Fibroblast of skin of right quadriceps (primary cell): Measurements from ENCODE around the gene CNOT6L.
"Not testable (repeated sequence)": the region's sequence is repeated elsewhere in the genome, so short reads cannot be mapped to it uniquely, and the experiment has no call there.

ENCODE experiments used
- DNase-seq: peaks from one replicate; pipeline ENCODE4 v3.0.0-alpha.2; 2013

Gene CNOT6L

DNA sequence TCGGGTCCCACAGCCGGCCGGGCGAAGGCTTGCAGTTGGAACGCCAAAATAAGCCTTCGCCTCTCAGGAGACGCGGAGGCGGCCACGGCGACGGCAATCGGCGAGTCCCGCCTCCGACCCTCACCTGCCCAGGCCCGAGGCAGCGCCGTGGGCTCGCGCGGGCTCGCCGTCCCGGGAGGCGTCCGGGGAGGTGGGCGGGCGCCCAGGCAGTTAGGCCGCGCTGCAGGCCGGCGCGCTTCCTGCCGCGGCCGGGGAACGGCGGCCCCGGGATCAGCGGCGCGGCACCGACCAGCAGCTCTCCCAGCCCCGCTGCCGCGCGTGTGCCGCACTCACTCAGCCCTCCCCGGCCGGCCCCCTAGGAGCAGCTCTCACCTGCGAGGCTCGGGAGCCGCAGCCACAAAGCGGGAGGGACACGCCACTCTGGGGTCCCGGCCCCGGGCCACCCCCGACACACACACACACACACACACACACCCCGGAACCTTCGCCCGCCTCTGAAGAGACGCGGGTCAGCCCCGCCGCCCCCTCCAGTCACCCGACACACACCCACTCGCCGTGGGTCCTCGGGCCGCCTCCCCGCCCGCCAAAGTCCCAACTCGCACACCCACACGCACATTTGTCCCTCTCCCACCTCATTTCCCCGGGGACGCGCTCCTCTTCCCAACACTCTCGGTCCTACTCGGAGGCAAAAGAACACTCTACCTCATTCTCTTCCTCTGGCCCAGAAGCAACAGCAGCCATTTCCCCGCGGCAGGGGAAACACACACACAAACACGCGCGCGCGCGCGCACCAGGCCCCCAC is at the start of gene CNOT6L:
TSS of gene CNOT6L (minus strand) at position 767 of the 802 bp plus-strand sequence. CDS start at position 707, 60 bp downstream.
- peak; percentile 67 for DNase-seq

DNA sequence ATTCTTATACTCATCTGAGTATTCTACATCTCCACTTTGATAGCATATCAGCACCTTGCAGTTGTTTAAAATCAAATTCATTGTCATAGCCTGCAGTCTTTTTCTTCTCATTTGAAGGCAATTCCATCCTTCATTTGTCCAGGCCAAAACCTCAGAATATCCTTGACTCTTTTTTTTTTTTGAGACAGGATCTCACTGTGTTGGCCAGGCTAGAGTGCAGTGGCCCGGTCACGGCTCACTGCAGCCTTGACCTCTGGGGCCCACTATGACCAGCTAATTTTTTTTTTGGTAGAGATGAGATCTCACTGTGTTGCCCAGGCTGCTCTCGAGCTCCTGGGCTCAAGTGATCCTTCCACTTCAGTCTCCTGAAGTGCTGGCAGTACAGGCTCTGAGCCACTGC is 46.1 kb upstream of the CNOT6L start:
- no peak for DNase-seq

DNA sequence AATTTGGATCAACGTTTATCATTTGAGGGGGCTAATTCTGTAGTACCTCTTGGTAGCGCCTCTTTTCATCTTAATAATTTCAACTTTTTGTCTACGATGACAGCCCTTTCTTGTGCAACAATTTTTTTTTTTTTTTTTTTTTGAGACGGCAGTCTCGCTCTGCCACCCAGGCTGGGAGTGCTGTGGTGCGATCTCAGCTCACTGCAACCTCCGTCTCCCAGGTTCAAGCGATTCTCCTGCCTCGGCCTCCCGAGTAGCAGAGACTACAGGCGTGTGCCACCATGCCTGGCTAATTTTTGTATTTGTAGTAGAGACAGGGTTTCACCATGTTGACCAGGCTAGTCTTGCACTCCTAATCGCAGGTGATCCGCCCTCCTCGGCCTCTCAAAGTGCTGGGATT is 44.2 kb upstream of the CNOT6L start:
- DNase-seq = not testable (repeated sequence)

DNA sequence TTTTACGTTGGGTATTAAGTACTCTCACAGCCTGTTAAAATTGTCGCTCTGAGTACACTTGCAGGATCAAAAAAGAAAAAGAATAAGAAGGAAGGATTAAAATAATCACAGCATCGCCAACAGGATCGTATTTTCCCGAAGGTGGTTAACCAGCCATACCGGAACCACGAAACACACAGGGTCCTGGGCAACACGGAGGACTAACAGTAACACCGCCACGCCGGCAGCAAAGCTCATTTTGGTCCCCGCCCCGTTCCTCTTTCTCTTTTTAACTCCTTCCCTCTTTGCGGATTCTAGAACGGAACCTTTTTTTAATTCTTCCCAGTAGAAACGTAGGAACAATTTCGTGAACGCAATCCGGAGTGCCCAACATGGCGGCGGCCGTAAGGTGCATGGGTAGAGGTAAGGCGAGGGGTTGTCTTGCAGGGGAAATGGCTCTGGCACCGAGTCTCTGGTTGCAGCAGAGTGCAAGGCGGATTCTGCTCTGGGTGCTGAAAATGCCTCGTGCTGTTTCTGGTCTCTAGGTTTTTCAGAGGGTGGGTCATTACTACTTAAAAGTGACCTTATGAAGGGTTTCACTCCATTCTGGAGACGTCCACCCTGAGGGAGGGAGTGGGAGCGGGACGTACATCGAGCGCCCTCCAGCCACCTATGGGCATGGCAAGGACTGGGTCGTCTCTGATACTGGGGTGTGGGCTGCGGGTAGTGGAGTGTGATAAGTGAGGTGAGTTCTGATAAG is 43.5 kb upstream of the CNOT6L start, which contains the start of gene MRPL1:
TSS of gene MRPL1 (plus strand) at position 353 of the 739 bp plus-strand sequence. CDS start at position 372, 19 bp downstream.
- DNase-seq = peak; percentile 96

DNA sequence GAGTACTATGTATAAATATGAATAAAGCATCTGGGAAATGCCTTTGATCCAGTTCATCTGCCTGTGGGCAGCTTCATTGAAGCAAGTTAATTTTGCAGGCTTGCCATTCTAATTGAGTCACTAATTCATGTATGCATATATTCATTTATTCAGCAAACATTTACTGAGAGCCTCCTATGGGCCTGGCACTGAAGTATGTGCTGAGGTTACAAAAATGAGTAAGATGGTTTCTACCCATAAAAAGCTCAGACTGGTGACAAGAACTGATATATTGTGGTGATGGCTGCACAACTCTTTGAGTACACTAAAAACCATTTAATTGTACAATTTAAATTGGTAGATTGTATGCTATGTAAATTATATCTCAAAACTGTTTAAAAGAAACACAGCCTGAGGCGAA is 42.3 kb upstream of the CNOT6L start:
- no peak for DNase-seq

DNA sequence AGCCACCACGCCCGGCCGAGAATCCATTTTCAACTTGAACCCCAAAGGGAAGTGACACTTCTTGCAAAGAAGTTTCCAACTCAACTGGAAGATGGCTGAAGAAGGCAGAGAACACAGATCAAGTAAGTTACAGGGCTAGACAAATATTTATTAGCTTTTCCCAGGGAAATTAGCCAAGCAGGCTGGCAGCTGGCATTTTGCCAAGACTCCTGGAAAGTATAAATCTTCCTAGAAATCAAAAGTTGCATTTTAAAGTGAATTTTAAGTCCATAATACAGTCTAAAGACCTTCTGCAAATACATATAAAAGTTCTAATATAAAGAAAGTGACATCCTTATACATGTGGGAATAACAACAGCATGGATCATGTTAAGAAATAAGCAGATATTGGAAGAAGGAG is 40.1 kb upstream of the CNOT6L start:
- DNase-seq = no peak

DNA sequence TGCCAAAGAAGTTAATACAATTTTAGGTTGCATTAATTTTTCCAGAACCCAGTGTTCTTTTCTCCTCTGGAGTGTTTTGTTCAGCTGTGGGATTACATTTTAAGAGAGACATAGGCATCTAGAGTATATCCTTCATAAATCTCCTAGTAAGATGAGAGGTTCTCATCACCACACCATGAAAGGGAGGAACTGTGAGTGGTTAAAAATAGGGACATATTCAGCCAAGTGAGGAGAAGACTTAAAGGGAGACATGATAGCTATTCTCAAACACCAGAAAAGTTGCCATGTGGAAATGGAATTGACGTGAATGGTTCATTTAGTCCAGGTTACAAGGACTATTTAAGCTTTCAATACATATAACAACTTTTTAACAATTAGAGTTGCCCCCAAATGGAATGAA is 37.0 kb upstream of the CNOT6L start:
- DNase-seq = no peak

DNA sequence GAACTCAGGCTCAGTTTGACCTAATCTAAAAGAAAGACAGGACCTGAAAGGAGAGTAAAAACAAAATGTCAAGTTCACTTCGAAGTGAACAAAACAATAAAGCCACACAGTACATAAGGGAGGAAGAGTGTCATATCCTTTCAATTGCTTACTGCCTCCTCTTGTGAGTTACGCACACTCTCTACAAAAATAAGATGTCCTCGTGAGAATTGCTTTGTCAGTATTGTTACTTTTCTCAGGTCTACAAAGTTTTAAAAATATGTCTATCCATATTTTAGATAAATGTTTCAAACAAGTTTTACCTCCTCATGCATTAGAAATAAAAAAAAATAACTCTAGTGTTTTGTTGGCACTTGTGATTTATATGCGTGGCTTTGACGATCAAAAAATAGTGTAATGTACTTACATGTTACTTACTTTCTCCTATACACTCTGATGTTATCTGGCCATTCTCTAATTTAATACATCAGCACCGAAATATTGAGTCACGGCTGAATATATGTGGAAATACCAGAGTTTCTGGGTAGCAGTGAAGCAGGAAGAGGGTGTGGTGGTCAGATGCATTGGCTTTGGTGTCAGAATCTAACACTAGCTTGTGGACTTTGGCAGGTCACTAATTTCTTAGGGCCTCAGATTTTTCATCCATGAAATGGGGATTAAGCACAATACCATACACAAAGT is 35.4 kb upstream of the CNOT6L start:
- DNase-seq = no peak

DNA sequence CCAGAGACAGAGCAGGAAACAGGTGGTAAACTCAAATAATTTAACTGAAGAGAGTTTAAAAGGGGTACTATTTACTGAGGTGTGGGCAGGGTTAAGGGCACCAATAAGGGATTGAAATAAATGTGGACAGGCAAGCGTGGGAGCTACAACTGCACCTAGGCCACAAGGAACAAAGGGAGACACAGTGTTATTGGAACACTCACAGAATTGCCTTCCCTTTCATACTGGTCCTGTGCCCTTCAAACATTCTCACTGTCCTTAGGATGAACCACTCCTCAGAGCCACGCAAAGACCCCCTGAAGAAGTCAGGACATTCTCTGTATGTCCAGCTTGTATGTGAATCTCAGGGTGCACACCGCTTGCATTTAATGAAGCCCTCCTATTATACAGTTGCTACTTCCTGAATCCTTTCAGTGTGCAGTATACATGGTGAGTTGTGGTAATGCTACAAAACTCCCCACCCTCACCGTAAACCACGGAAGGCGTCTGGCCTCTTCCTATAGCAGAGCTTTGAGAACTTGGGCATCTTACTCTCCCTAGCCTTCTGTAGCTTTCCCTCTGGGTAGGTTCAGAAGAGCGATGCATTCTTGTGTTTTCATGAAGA is 33.8 kb upstream of the CNOT6L start:
- DNase-seq = no peak

DNA sequence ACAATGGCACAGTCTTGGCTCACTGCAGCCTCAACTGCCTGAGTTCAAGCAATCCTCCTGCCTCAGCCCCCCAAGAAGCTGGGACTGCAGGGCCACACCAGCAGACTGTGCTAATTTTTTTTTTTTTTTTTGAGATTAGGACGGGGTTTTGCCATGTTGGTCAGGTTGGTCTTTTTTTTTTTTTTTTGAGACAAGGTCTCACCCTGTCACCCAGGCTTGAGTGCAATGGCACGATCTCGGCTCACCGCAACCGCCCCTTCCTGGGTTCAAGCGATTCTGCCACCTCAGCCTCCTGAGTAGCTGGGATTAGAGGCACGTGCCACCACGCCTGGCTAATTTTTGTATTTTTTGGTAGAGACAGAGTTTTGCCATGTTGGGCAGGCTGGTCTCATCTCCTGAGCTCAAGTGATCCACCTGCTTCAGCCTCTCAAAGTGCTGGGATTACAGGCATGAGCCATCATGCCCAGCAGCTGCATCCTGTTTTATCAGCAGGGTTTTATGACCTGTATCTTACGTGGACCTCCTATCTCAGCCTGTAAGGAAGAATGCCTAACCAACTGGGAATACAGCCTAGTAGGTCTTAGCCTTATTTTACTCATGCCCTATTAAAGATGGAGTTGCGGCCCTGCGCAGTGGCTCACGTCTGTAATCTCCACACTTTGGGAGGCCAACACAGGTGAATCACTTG is 30.3 kb upstream of the CNOT6L start:
- no peak for DNase-seq

DNA sequence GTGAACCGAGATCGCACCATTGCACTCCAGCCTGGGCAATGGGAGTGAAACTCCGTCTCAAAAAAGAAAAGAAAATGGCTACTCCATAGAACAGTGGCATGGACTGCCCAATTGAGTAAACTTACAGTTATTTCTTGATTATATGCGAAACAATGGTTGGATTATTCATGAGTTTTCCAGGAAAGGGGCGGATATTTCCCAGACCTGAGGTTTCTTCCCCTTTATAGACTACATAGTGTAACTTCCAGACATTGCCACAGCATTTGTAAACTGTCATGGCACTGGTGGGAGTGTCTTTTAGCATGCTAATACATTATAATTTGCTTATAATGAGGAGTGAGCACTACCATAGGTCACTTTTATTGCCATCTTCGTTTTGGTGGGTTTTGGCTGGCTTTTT is 29.3 kb upstream of the CNOT6L start:
- no peak for DNase-seq

DNA sequence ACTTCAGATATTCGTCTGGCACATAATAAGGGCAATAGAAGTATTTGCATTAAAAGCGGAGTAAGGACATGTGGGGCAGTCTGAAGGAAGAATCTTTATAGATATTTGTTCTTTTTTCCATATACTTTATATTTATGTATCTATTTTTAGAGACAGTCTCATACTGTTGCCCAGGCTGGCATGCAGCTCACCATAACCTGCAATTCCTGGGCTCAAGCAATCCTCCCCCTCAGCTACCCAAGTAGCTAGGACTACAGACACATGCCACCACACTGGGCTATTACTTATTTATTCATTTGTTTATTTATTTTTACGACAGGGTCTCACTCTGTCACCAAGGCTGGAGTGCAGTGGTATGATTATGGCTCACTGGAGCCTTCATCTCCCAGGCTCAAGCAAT is 26.8 kb upstream of the CNOT6L start:
- DNase-seq = no peak

DNA sequence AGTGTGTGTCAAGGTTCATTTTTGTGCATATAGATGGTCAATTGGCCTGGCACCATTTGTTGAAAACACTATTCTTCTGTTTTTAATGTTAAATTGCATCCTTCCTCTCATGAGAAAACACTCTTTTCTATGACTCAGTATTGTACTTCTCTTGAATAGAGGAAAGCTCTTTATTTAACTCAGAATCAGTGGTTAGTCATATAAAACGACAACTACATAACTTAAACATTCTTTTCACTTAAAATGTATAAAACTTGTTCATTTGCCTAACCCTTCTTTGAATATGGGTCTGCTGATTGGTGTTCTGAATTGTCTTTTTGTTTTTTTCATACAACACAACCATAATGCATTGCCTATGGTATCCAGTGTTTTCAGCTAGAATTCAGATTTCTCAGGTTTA is 26.2 kb upstream of the CNOT6L start:
- DNase-seq = no peak

DNA sequence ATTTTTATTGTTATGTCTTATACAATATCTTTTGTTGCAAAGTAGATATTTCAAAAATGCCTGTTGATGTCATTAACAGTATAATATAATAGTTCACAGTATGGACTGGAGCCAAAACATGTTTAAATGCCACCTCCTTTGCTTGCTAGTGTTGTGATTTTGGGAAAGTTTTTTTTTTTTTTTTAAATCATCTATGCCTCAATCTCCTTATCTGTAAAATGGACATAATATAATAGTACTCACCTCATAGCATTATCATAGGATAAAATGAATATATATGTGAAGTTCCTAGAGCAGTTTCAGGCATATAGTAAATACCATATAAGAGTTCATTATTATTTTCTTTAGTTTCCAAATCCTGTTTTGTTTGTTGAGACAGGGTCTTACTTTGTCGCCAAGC is 25.2 kb upstream of the CNOT6L start:
- DNase-seq = no peak

DNA sequence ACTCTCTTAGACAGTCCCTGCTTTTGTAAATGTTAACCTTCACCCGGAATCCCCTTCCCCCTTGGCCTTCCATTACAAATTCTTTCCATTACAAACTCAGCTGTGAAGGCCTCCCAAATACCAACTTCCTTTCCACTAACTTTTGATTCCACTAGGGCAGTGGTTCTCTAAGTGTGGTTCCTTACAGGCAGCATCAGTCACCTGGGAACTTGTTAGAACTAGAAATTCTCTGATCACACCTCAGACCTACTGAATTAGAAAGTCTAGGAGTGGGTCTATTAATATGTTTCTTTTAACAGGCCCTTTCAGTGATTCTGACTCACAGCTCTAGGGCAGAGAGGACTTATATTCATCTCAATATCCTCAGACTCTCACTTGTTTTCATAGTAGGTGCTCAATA is 24.5 kb upstream of the CNOT6L start:
- no peak for DNase-seq

DNA sequence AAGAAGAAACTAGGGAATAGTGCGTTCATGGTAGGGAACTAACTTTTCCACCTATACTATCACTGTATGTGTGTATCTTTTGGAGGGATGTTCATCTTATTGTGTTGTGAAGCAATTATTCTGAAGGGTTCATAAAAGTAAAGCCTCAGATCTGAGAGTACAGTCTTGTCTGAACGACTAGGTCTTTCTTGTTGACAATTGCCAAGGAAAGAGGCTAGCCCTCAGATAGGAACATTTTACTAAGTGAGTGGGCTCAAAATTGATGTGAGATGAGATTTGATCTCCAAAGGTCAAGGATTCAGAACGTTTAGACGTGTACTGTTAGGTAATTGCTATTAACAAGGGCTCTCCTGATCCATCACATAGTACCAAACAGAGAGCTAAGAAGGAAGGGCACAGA is 15.2 kb upstream of the CNOT6L start:
- DNase-seq = no peak

DNA sequence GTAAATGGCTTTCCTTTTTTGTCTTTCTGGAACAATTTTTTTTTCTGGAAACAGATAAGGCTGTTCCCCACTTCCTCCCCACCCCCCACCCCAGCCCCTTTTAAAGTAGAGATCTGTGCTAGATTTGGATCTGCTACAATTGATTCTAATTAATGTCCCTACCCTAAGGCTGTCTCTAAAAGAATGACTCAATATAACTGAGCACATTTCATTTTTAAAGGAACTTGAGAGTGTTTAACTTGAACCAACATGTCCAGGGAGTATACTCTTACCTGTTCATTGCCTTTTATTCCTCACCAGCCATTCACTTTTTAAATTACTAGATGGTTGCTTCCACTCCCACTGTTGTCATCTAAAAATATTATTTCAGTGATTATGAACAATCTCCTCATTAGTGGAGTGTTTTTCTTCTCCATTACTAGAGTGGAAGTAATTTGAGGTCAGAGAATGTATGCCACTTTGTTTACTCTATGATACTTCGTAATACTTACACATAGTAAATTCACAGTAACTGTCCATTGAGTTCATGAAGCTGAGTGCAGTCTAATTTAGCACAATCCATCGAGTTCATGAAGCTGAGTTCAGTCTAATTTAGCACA is 14.1 kb upstream of the CNOT6L start:
- no peak for DNase-seq

DNA sequence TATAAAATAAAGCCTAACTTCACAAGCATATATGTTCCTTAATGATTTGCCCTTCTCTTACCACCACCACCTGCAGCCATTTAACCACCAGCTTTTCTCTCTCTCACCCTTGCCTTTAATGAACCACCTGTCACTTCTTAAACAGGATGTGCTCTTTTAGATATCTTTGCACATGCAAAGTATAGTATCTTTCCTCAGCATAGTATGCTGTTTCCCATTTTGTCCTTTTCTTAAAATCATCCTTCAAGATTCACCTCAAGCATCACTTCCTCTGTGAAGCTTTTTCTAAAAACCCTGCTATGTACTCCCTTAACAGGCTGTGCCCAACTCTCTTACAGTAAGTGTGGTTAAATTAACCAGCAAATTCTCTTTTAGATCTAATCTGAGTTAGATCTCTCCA is 8.2 kb upstream of the CNOT6L start:
- DNase-seq = no peak

DNA sequence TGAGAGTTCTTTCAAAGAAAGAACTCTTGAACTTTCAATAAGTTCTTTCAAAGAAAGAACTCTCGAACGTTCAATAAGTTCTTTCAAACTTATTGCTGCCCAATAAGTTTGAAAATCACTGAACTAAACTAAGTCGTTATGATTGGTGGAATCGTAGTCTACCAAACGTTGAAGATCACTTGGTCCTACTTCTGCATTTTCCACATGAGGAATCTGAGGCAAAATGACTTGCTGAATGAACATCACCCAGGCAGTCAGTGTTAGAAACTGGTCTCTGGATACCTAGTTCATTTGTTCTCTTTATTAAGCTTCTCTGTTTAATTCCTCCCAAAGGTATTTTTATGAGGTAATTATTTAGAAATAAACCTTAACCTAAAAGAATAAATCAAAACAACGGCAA is 7.1 kb upstream of the CNOT6L start:
- no peak for DNase-seq

DNA sequence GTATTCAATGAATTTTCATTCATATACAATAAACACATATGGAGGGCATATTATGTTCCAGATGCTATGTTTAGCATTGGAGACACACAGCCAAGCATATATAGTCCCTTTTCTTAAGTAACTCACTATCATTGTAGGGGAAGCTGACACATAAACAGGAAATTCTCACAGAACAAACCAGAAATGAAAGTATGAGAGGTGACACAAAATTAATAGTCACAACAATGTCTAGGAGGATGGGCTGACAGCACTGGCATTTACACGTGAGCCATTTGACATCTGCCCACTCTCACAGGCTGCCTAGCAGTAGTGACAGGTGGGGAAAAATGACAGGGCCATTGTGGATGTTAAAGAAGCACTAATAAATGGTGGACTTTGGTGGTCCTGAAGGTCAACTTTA is 2.6 kb upstream of the CNOT6L start:
- DNase-seq = no peak

DNA sequence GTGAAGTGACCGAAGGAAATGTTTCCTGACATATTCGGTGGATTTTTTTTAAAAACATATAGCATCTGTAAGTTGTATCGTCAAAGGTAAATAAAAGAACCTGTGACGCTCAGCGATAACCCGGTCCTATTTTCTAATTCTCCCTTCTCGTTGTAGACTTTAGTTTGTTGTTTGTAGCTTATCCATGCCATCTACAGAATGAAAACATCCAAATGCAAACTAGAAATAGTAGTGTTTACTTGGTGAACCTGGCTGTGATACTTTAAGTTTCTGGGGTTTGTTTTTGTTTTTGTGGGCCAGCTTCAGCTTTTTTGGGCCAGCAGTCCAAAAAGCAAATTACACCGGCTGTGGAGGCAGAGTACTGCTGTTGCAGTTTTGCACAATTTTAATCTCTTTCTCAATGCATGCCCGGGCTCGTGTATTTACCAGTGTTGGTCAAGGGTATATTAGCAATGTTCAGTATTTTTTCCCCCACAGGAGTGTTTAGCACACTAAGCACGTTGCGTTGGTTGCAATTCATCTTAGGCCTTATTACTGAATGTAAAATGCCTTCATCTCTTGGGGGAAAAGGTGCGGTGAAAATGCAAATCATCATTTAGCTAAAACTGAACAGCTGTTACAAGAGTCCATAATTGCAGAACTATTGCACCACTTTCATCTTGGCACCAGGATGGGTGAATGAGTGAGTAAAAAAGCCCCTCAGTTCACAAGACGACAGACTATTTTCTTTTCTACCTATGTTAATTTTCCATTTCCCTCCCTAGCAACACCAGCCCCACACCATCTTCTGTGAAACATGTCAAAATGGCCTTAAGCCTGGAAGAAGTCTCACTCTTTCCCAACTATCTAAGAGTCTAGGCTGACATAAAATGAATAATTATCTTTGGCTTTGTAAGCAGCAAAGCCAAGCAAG is 1.7 kb upstream of the CNOT6L start:
- no peak for DNase-seq
